OCI-LY7 (cell line): Measurements from ENCODE around the gene MTNR1A. TPM values are rescaled to one million over a fixed set of nuclear protein-coding genes. Genes with fewer than 3 reads are reported as not detected.

Experiments used
- BruUV-seq: library from RNA; stranded (reverse); fragments of 400-500 nt; replicated peaks from 2 replicates; lab custom pipeline; 2021; lab: Mats Ljungman, UMichigan
- CTCF ChIA-PET: fragments of 300-600 bp; sonication (Branson Sonifier 250); formaldehyde crosslinking; loops from one replicate; lab custom pipeline; 2022; ENCODE audit warnings: antibody characterized with exemption; ENCODE audit not compliant: unreplicated experiment; lab: Charles Lee
- POLR2A ChIA-PET: fragments of 300-600 bp; sonication (Branson Sonifier 250); formaldehyde crosslinking; loops from one replicate; lab custom pipeline; 2022; ENCODE audit warnings: antibody characterized with exemption; lab: Charles Lee
- DNase-seq: peaks from one replicate; pipeline ENCODE4 v3.0.0-alpha.2; 2015; ENCODE audit warnings: low spot score
- H2AFZ ChIP-seq: fragments of 200-600 bp; sonication (generic), shearing (Covaris generic); 2 replicates; pipeline ENCODE4 v1.6.1; 2014; ENCODE audit warnings: mild to moderate bottlenecking, antibody characterized with exemption, low read length, moderate library complexity
- H3K27ac ChIP-seq: fragments of 200-600 bp; sonication (generic); 2 replicates; pipeline ENCODE4 v1.5.1; 2014; ENCODE audit warnings: mixed run types, low read depth, mild to moderate bottlenecking, moderate library complexity, low read length, inconsistent platforms; ENCODE audit not compliant: poor library complexity, severe bottlenecking
- H3K36me3 ChIP-seq: fragments of 200-600 bp; sonication (generic); 2 replicates; pipeline ENCODE4 v1.6.1; 2014; ENCODE audit warnings: mild to moderate bottlenecking, antibody characterized with exemption, low read length, moderate library complexity, mixed read lengths; ENCODE audit not compliant: insufficient read depth
- H3K4me1 ChIP-seq: fragments of 200-600 bp; sonication (generic); 2 replicates; pipeline ENCODE4 v1.5.1; 2014; ENCODE audit warnings: mild to moderate bottlenecking, low read length; ENCODE audit not compliant: insufficient read depth, poor library complexity, severe bottlenecking
- H3K4me2 ChIP-seq: fragments of 200-600 bp; sonication (generic); 2 replicates; pipeline ENCODE4 v1.6.1; 2014; ENCODE audit warnings: mild to moderate bottlenecking, low read length
- H3K4me3 ChIP-seq: fragments of 200-600 bp; sonication (generic); 2 replicates; pipeline ENCODE4 v1.5.1; 2014; ENCODE audit warnings: mild to moderate bottlenecking, low read depth, low read length; ENCODE audit not compliant: poor library complexity, severe bottlenecking
- H3K79me2 ChIP-seq: fragments of 200-600 bp; sonication (generic); 2 replicates; pipeline ENCODE4 v1.6.1; 2016; ENCODE audit warnings: low read depth, mild to moderate bottlenecking, low read length, moderate library complexity, mixed read lengths; ENCODE audit not compliant: insufficient read depth
- H3K9me2 ChIP-seq: fragments of 200-600 bp; sonication (generic); 2 replicates; pipeline ENCODE4 v1.6.1; 2016; ENCODE audit warnings: mild to moderate bottlenecking, low read length, mixed read lengths; ENCODE audit not compliant: insufficient read depth
- H3K9me3 ChIP-seq: fragments of 200-600 bp; sonication (generic); 2 replicates; pipeline ENCODE4 v1.6.1; 2014; ENCODE audit warnings: mild to moderate bottlenecking, mixed run types, low read length, mixed read lengths
- H4K20me1 ChIP-seq: fragments of 200-600 bp; sonication (generic); 2 replicates; pipeline ENCODE4 v1.6.1; 2014; ENCODE audit warnings: mild to moderate bottlenecking, antibody characterized with exemption, low read length, moderate library complexity, mixed read lengths; ENCODE audit not compliant: insufficient read depth
- EZH2phosphoT487 ChIP-seq: fragments of 200-600 bp; sonication (generic); IDR thresholded peaks from 2 replicates; pipeline ENCODE4 v1.6.1; 2018; ENCODE audit warnings: low read depth, borderline replicate concordance, mild to moderate bottlenecking, mixed run types, antibody characterized with exemption, low read length, moderate library complexity, mixed read lengths
- intact Hi-C: fragments of 100-400 bp; cut with micrococcal nuclease; formaldehyde crosslinking; loops from one replicate; pipeline ENCODE4 v1.10.0; 2022; ENCODE audit not compliant: unreplicated experiment
- small RNA-seq: library from RNA; depleted of rRNA; stranded (forward); fragments of <200 nt; gene quantifications from one replicate; pipeline ENCODE3, GENCODE V24; 2014
- total RNA-seq, 2 experiments: library from RNA; depleted of rRNA in 1 of 2; stranded (reverse); fragments of >200 nt in 1 of 2; shearing (Covaris generic) in 1 of 2; gene quantifications; 2 replicates each; pipeline ENCODE4 v1.2.3, GENCODE V29; 2014 to 2022
- TF ChIP-seq, protein P1 (sequence below): fragments of 200-600 bp; sonication (generic); conservative IDR thresholded peaks from 2 replicates; pipeline ENCODE4 v1.5.1; 2014; ENCODE audit warnings: mild to moderate bottlenecking, antibody characterized with exemption, low read length, moderate library complexity, mixed read lengths

MTNR1A gene
- total RNA-seq, 2 experiments from 2014 or later, result not detected

GRCh38 chr4:186485150-186485549 lies 70.2 kb downstream of the MTNR1A start:
- no peak overlapping the region for H2AFZ ChIP-seq
- H3K9me3 ChIP-seq, result no peaks in the 10 kb centered on the region
- no peaks in the 10 kb centered on the region for H3K79me2 ChIP-seq
- H4K20me1 ChIP-seq, result no peaks in the 10 kb centered on the region
- intact Hi-C loops, result no loop called here
- no peak overlapping the region for H3K4me3 ChIP-seq
- no peaks in the 10 kb centered on the region for H3K4me1 ChIP-seq
- no peaks in the 10 kb centered on the region for H3K9me2 ChIP-seq
- no peaks in the 10 kb centered on the region for H3K36me3 ChIP-seq
- no peak for DNase-seq
- TF ChIP-seq, protein P1, sequence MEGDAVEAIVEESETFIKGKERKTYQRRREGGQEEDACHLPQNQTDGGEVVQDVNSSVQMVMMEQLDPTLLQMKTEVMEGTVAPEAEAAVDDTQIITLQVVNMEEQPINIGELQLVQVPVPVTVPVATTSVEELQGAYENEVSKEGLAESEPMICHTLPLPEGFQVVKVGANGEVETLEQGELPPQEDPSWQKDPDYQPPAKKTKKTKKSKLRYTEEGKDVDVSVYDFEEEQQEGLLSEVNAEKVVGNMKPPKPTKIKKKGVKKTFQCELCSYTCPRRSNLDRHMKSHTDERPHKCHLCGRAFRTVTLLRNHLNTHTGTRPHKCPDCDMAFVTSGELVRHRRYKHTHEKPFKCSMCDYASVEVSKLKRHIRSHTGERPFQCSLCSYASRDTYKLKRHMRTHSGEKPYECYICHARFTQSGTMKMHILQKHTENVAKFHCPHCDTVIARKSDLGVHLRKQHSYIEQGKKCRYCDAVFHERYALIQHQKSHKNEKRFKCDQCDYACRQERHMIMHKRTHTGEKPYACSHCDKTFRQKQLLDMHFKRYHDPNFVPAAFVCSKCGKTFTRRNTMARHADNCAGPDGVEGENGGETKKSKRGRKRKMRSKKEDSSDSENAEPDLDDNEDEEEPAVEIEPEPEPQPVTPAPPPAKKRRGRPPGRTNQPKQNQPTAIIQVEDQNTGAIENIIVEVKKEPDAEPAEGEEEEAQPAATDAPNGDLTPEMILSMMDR, result no peak
- no peak for TF ChIP-seq EZH2phosphoT487
- ChIA-PET CTCF (no interaction called here), POLR2A (no interaction called here)
- no TSS peak for BruUV-seq
- H3K4me2 ChIP-seq, result no peak overlapping the region
- no peak overlapping the region for H3K27ac ChIP-seq

- H3K4me1 ChIP-seq, result no peaks in the 10 kb centered on the region
- no peak overlapping the region for H3K4me2 ChIP-seq
- no peaks in the 10 kb centered on the region for H3K36me3 ChIP-seq
- H2AFZ ChIP-seq, result no peak overlapping the region
- no TSS peak for BruUV-seq
- CTCF ChIA-PET, result no interaction called here
- TF ChIP-seq, protein P1, result no peak
- no peak for TF ChIP-seq EZH2phosphoT487
- DNase-seq, result no peak
- intact Hi-C loops, result no loop called here
- H3K79me2 ChIP-seq, result no peaks in the 10 kb centered on the region
- no peaks in the 10 kb centered on the region for H3K9me3 ChIP-seq
- POLR2A ChIA-PET, result interaction anchor here (0.7 kb wide), 1 partner anchor 10 kb away, joined by 3 read pairs; no protein-coding TSS in a partner anchor
- H3K4me3 ChIP-seq, result no peak overlapping the region
- H4K20me1 ChIP-seq, result no peaks in the 10 kb centered on the region
- H3K9me2 ChIP-seq, result no peaks in the 10 kb centered on the region
- H3K27ac ChIP-seq, result no peak overlapping the region
Measured at GRCh38 chr4:186483656-186484055, 71.7 kb downstream of the MTNR1A start.

Small RNA genes lying within 50 kb of the gene (small RNA-seq; reads per million reads assigned to genes)
- gene RNU6-1055P, result not detected

Other genes with a start within 250 kb of the MTNR1A start
- gene FAT1, start 168.3 kb upstream of the MTNR1A start, total RNA-seq (2014; rRNA removed; shearing (Covaris generic)), result under 0.01 TPM in 2 replicates
- 0.06 and 0.08 TPM in 2 replicates for gene FAT1, start 168.3 kb upstream of the MTNR1A start, total RNA-seq (2022)